Measurements from ENCODE around the gene IL20RA. TPM values are rescaled to one million over a fixed set of nuclear protein-coding genes. Genes with fewer than 3 reads are reported as not detected.

The IL20RA gene
- total RNA-seq, 1 donor from 2014 or later, result not detected

GRCh38 chr6:137070303-137070702 is 25.5 kb upstream of the IL20RA start:
- Mint-ChIP-seq H3K9me3 (peaks cover 9% of the 10 kb centered on the region), H3K36me3 (ENCODE audit: low read depth) (no peaks in the 10 kb centered on the region), H3K27me3 (peaks cover 75% of the 10 kb centered on the region), H3K4me1 (no peaks in the 10 kb centered on the region), H3K27ac (no peak overlapping the region), H3K4me3 (no peak overlapping the region)
- DNase-seq, result no peak
- intact Hi-C loops (cut with micrococcal nuclease), result no loop called here

- peaks cover 9% of the 10 kb centered on the region for H3K9me3 Mint-ChIP-seq
- H3K27ac Mint-ChIP-seq, result no peak overlapping the region
- no peaks in the 10 kb centered on the region for H3K4me1 Mint-ChIP-seq
- H3K36me3 Mint-ChIP-seq (ENCODE audit: low read depth), result no peaks in the 10 kb centered on the region
- peaks cover 56% of the 10 kb centered on the region for H3K27me3 Mint-ChIP-seq
- no peak for DNase-seq
- intact Hi-C loops (cut with micrococcal nuclease), result no loop called here
- no peak overlapping the region for H3K4me3 Mint-ChIP-seq
Measured at GRCh38 chr6:137067399-137067798, 22.6 kb upstream of the IL20RA start.

GRCh38 chr6:137058037-137058436 is 13.3 kb upstream of the IL20RA start:
- H3K27me3 Mint-ChIP-seq, result peaks cover 38% of the 10 kb centered on the region
- intact Hi-C loops (cut with micrococcal nuclease), result no loop called here
- no peaks in the 10 kb centered on the region for H3K36me3 Mint-ChIP-seq (ENCODE audit: low read depth)
- H3K9me3 Mint-ChIP-seq, result no peaks in the 10 kb centered on the region
- DNase-seq, result no peak
- H3K4me3 Mint-ChIP-seq, result no peak overlapping the region
- no peaks in the 10 kb centered on the region for H3K4me1 Mint-ChIP-seq
- no peak overlapping the region for H3K27ac Mint-ChIP-seq

- peaks cover 50% of the 10 kb centered on the region for H3K27me3 Mint-ChIP-seq
- H3K27ac Mint-ChIP-seq, result no peak overlapping the region
- no peaks in the 10 kb centered on the region for H3K9me3 Mint-ChIP-seq
- DNase-seq, result no peak
- H3K4me1 Mint-ChIP-seq, result no peaks in the 10 kb centered on the region
- H3K36me3 Mint-ChIP-seq (ENCODE audit: low read depth), result no peaks in the 10 kb centered on the region
- intact Hi-C loops (cut with micrococcal nuclease), result no loop called here
- H3K4me3 Mint-ChIP-seq, result no peak overlapping the region
Measured at GRCh38 chr6:137056121-137056880, 11.5 kb upstream of the IL20RA start.

- intact Hi-C loops (cut with micrococcal nuclease), result no loop called here
- Mint-ChIP-seq H3K27me3 (peaks cover 75% of the 10 kb centered on the region), H3K4me1 (no peaks in the 10 kb centered on the region)
Measured at GRCh38 chr6:137051790-137052472, 7.2 kb upstream of the IL20RA start.

GRCh38 chr6:137049095-137049494 is 4.3 kb upstream of the IL20RA start:
- no peak overlapping the region for H3K4me3 Mint-ChIP-seq
- intact Hi-C loops (cut with micrococcal nuclease), result no loop called here
- H3K9me3 Mint-ChIP-seq, result no peaks in the 10 kb centered on the region

More at GRCh38 chr6:137051790-137052472, 7.2 kb upstream of the IL20RA start:
- no peak for DNase-seq
- H3K9me3 Mint-ChIP-seq, result no peaks in the 10 kb centered on the region
- no peak overlapping the region for H3K4me3 Mint-ChIP-seq
- H3K27ac Mint-ChIP-seq, result no peak overlapping the region
- H3K36me3 Mint-ChIP-seq (ENCODE audit: low read depth), result no peaks in the 10 kb centered on the region

GRCh38 chr6:137046871-137047412 is 2.2 kb upstream of the IL20RA start:
- no peak overlapping the region for H3K27ac Mint-ChIP-seq

More at GRCh38 chr6:137049095-137049494, 4.3 kb upstream of the IL20RA start:
- Mint-ChIP-seq H3K27me3 (peaks cover 75% of the 10 kb centered on the region), H3K4me1 (peaks cover 3% of the 10 kb centered on the region), H3K36me3 (ENCODE audit: low read depth) (no peaks in the 10 kb centered on the region), H3K27ac (no peak overlapping the region)
- no peak for DNase-seq

GRCh38 chr6:137045222-137045789 is 541 bp upstream of the IL20RA start:
- intact Hi-C loops (cut with micrococcal nuclease), result no loop called here
- no peaks in the 10 kb centered on the region for H3K36me3 Mint-ChIP-seq (ENCODE audit: low read depth)

More at GRCh38 chr6:137046871-137047412, 2.2 kb upstream of the IL20RA start:
- Mint-ChIP-seq H3K27me3 (peaks cover 78% of the 10 kb centered on the region), H3K4me3 (no peak overlapping the region), H3K4me1 (peaks cover 5% of the 10 kb centered on the region), H3K9me3 (no peaks in the 10 kb centered on the region), H3K36me3 (ENCODE audit: low read depth) (no peaks in the 10 kb centered on the region)
- intact Hi-C loops (cut with micrococcal nuclease), result no loop called here
- no peak for DNase-seq

GRCh38 chr6:137043710-137044365 is 927 bp downstream of the IL20RA start:
- intact Hi-C loops (cut with micrococcal nuclease), result no loop called here
- H3K4me1 Mint-ChIP-seq, result peaks cover 5% of the 10 kb centered on the region
- DNase-seq, result peak; percentile 67
- H3K27ac Mint-ChIP-seq, result no peak overlapping the region
- H3K27me3 Mint-ChIP-seq, result peaks cover 84% of the 10 kb centered on the region
- no peaks in the 10 kb centered on the region for H3K9me3 Mint-ChIP-seq
- peak overlapping the region; percentile 77 for H3K4me3 Mint-ChIP-seq
- no peaks in the 10 kb centered on the region for H3K36me3 Mint-ChIP-seq (ENCODE audit: low read depth)

More at GRCh38 chr6:137045222-137045789, 541 bp upstream of the IL20RA start:
- H3K9me3 Mint-ChIP-seq, result no peaks in the 10 kb centered on the region
- H3K27me3 Mint-ChIP-seq, result peaks cover 80% of the 10 kb centered on the region
- DNase-seq, result no peak
- peaks cover 5% of the 10 kb centered on the region for H3K4me1 Mint-ChIP-seq
- H3K4me3 Mint-ChIP-seq, result peak overlapping the region; percentile 63
- no peak overlapping the region for H3K27ac Mint-ChIP-seq

GRCh38 chr6:137040393-137040792 is 4.4 kb downstream of the IL20RA start:
- Mint-ChIP-seq H3K27ac (no peak overlapping the region), H3K4me1 (peaks cover 5% of the 10 kb centered on the region), H3K9me3 (no peaks in the 10 kb centered on the region), H3K4me3 (no peak overlapping the region), H3K27me3 (peaks cover 79% of the 10 kb centered on the region), H3K36me3 (ENCODE audit: low read depth) (no peaks in the 10 kb centered on the region)
- intact Hi-C loops (cut with micrococcal nuclease), result no loop called here
- DNase-seq, result no peak

GRCh38 chr6:137039010-137039409 is 5.8 kb downstream of the IL20RA start:
- DNase-seq, result no peak
- no peak overlapping the region for H3K27ac Mint-ChIP-seq
- H3K27me3 Mint-ChIP-seq, result peaks cover 74% of the 10 kb centered on the region
- intact Hi-C loops (cut with micrococcal nuclease), result no loop called here
- peaks cover 4% of the 10 kb centered on the region for H3K4me1 Mint-ChIP-seq
- H3K9me3 Mint-ChIP-seq, result no peaks in the 10 kb centered on the region
- H3K36me3 Mint-ChIP-seq (ENCODE audit: low read depth), result no peaks in the 10 kb centered on the region
- no peak overlapping the region for H3K4me3 Mint-ChIP-seq

GRCh38 chr6:137036566-137037300 is 8.0 kb downstream of the IL20RA start:
- Mint-ChIP-seq H3K36me3 (ENCODE audit: low read depth) (no peaks in the 10 kb centered on the region), H3K27me3 (peaks cover 71% of the 10 kb centered on the region), H3K4me1 (peaks cover 10% of the 10 kb centered on the region), H3K27ac (no peak overlapping the region), H3K9me3 (no peaks in the 10 kb centered on the region), H3K4me3 (no peak overlapping the region)
- no peak for DNase-seq
- intact Hi-C loops (cut with micrococcal nuclease), result no loop called here

GRCh38 chr6:137033828-137034227 is 10.9 kb downstream of the IL20RA start:
- peak; percentile 90 for DNase-seq
- H3K27me3 Mint-ChIP-seq, result peaks cover 68% of the 10 kb centered on the region
- peak overlapping the region; percentile 59 for H3K27ac Mint-ChIP-seq
- intact Hi-C loops (cut with micrococcal nuclease), result loop anchor here (5.0 kb wide), 3 partner anchors 68 to 193 kb away; no protein-coding TSS in a partner anchor
- H3K9me3 Mint-ChIP-seq, result no peaks in the 10 kb centered on the region
- peaks cover 10% of the 10 kb centered on the region for H3K4me1 Mint-ChIP-seq
- H3K36me3 Mint-ChIP-seq (ENCODE audit: low read depth), result no peaks in the 10 kb centered on the region
- H3K4me3 Mint-ChIP-seq, result peak overlapping the region; percentile 22
